Endothelial cell of umbilical vein (primary cell): ENCODE results near the gene TRPC4AP. TPM values are rescaled to one million over a fixed set of nuclear protein-coding genes. Genes with fewer than 3 reads are reported as not detected.

Experiments
- BruUV-seq: library from RNA; stranded (reverse); fragments of 400-500 nt; replicated peaks from 2 replicates; lab custom pipeline; 2021; lab: Mats Ljungman, UMichigan
- CTCF ChIA-PET: fragments of 300-600, 350-600 bp; sonication (Branson Sonifier 250); formaldehyde crosslinking; loops from one replicate; lab custom pipeline; 2021; ENCODE audit warnings: antibody characterized with exemption, inconsistent platforms; lab: Charles Lee
- POLR2A ChIA-PET: fragments of 300-600, 350-600 bp; sonication (Branson Sonifier 250); formaldehyde crosslinking; loops from one replicate; lab custom pipeline; 2021; ENCODE audit warnings: antibody characterized with exemption, inconsistent platforms; lab: Charles Lee
- DNase-seq: peaks from one replicate; pipeline ENCODE4 v3.0.0-alpha.2; 2011; ENCODE audit warnings: low read depth, low spot score
- FAIRE-seq: peaks from 2 replicates; lab custom pipeline; 2011; peaks lifted over from hg19 to GRCh38; lab: Jason Lieb, UNC
- H2AFZ ChIP-seq: 2 replicates; pipeline ENCODE4 v1.6.0; 2012; ENCODE audit warnings: low read depth, low read length, control low read depth, inconsistent platforms
- H3K27ac ChIP-seq: 2 replicates; pipeline ENCODE4 v1.5.1; 2011; ENCODE audit warnings: low read depth, mild to moderate bottlenecking, control low read depth, low read length, moderate library complexity; ENCODE audit not compliant: insufficient read depth
- H3K27me3 ChIP-seq, 2 experiments: 2 replicates each; pipeline versions ENCODE4 v1.6.0 to v1.6.1; 2011; ENCODE audit warnings: low read length in 2 of 2, mixed read lengths in 1 of 2; ENCODE audit not compliant: control insufficient read depth in 2 of 2, insufficient read depth in 2 of 2
- H3K36me3 ChIP-seq, 2 experiments: 2 replicates in 1 of 2; 3 replicates in 1 of 2; pipeline ENCODE4 v1.5.1; 2011; ENCODE audit warnings: low read length in 2 of 2, mild to moderate bottlenecking in 1 of 2, moderate library complexity in 1 of 2; ENCODE audit not compliant: control insufficient read depth in 2 of 2, insufficient read depth in 2 of 2; ENCODE audit errors: extremely low read depth in 1 of 2
- H3K4me1 ChIP-seq: 3 replicates; pipeline ENCODE4 v1.5.1; 2011; ENCODE audit warnings: mild to moderate bottlenecking, low read length; ENCODE audit not compliant: control insufficient read depth, insufficient read depth; ENCODE audit errors: extremely low read depth
- H3K4me2 ChIP-seq: 2 replicates; pipeline ENCODE4 v1.6.1; 2011; ENCODE audit warnings: low read length, control low read depth, mixed read lengths; ENCODE audit not compliant: insufficient read depth
- H3K4me3 ChIP-seq, 3 experiments: fragments of 200-600 bp in 1 of 3; sonication (generic), shearing (Covaris generic) in 1 of 3; replicated peaks in 1 of 3; 2 replicates each; pipeline ENCODE4 v1.5.1; 2011 to 2016; ENCODE audit warnings: control low read depth in 3 of 3, low read length in 3 of 3, mild to moderate bottlenecking in 2 of 3, inconsistent platforms in 1 of 3, low read depth in 1 of 3, moderate library complexity in 1 of 3; ENCODE audit not compliant: insufficient read depth in 1 of 3
- H3K79me2 ChIP-seq: 2 replicates; pipeline ENCODE4 v1.6.0; 2012; ENCODE audit warnings: low read length, inconsistent platforms; ENCODE audit not compliant: control insufficient read depth, insufficient read depth
- H3K9ac ChIP-seq: replicated peaks from 2 replicates; pipeline ENCODE3; 2011; ENCODE audit warnings: low read length, control low read depth; ENCODE audit not compliant: insufficient read depth; ENCODE audit errors: extremely low read depth
- H3K9me1 ChIP-seq: replicated peaks from 3 replicates; pipeline ENCODE4 v1.6.0; 2011; ENCODE audit warnings: mild to moderate bottlenecking, low read length; ENCODE audit not compliant: control insufficient read depth, insufficient read depth; ENCODE audit errors: extremely low read depth
- H3K9me3 ChIP-seq: replicated peaks from 2 replicates; pipeline ENCODE4 v1.5.1; 2012; ENCODE audit warnings: low read length, inconsistent platforms; ENCODE audit not compliant: control insufficient read depth, insufficient read depth
- H4K20me1 ChIP-seq: replicated peaks from 2 replicates; pipeline ENCODE3; 2011; ENCODE audit warnings: mild to moderate bottlenecking, low read length; ENCODE audit not compliant: control insufficient read depth, insufficient read depth; ENCODE audit errors: extremely low read depth
- EZH2 ChIP-seq: IDR thresholded peaks from 2 replicates; pipeline ENCODE4 v1.6.1; 2012; ENCODE audit warnings: borderline replicate concordance, low read depth, mild to moderate bottlenecking, moderate library complexity, low read length, inconsistent platforms; ENCODE audit not compliant: severe bottlenecking
- FOS ChIP-seq: IDR thresholded peaks from 2 replicates; pipeline ENCODE4 v1.6.1; 2011; ENCODE audit warnings: mild to moderate bottlenecking, low read length, moderate library complexity, borderline replicate concordance; ENCODE audit not compliant: insufficient read depth
- GATA2 ChIP-seq: IDR thresholded peaks from 2 replicates; pipeline ENCODE4 v1.7.0; 2011; ENCODE audit warnings: low read depth, mild to moderate bottlenecking, moderate library complexity, mixed read lengths, low read length; ENCODE audit not compliant: insufficient read length, insufficient read depth
- JUN ChIP-seq: IDR thresholded peaks from 2 replicates; pipeline ENCODE4 v1.6.1; 2011; ENCODE audit warnings: borderline replicate concordance, low read depth; ENCODE audit not compliant: insufficient read length, insufficient read depth
- MYC ChIP-seq: IDR thresholded peaks from one replicate; pipeline ENCODE4 v1.6.1; 2011; ENCODE audit warnings: mild to moderate bottlenecking, low read depth, low read length
- POLR2A ChIP-seq: IDR thresholded peaks from 2 replicates; pipeline ENCODE4 v1.6.1; 2012; ENCODE audit warnings: low read depth, mild to moderate bottlenecking, control low read depth, low read length
- POLR2AphosphoS5 ChIP-seq: IDR thresholded peaks from 2 replicates; pipeline ENCODE4 v1.6.1; 2012; ENCODE audit warnings: low read depth, mild to moderate bottlenecking, control low read depth, low read length, moderate library complexity; ENCODE audit not compliant: insufficient read depth
- dilution Hi-C: fragments of 300-500 bp; cut with MboI; formaldehyde crosslinking; loops from one replicate; pipeline ENCODE4 v1.15.0; 2019; ENCODE audit warnings: low sequenced_read_pairs; ENCODE audit not compliant: extremely low pct_ligation_motif_present
- intact Hi-C: fragments of 100-400 bp; cut with micrococcal nuclease; formaldehyde crosslinking; loops from one replicate; pipeline ENCODE4 v1.10.0; 2022
- polyA plus RNA-seq, 4 experiments: library from polyadenylated mRNA; depleted of rRNA in 3 of 4; stranded (reverse) in 3 of 4; unstranded in 1 of 4; fragments of >200 nt; gene quantifications; 2 replicates each; pipeline versions ENCODE4 v1.2.1 to v1.2.3, GENCODE V29; 2011 to 2012; ENCODE audit warnings: missing spikeins in 1 of 4
- total RNA-seq: library from RNA; stranded (reverse); gene quantifications from 2 replicates; pipeline ENCODE4 v1.2.3, GENCODE V29; 2021
- TF ChIP-seq, protein P1 (sequence below): IDR thresholded peaks from 2 replicates; pipeline ENCODE4 v1.6.1; 2011; ENCODE audit not compliant: insufficient read depth, insufficient read length
- TF ChIP-seq, protein P2 (sequence below), 2 donors: IDR thresholded peaks; 1 replicate in 1 of 2; 2 replicates in 1 of 2; pipeline ENCODE4 v1.5.1; 2011; ENCODE audit warnings: low read length in 2 of 2, mild to moderate bottlenecking in 2 of 2, moderate library complexity in 2 of 2, control low read depth in 1 of 2, inconsistent platforms in 1 of 2, low read depth in 1 of 2; ENCODE audit not compliant: insufficient read depth in 1 of 2; ENCODE audit errors: extremely low read depth in 1 of 2

Gene TRPC4AP
- total and polyA plus RNA-seq, 2 donors (not counting 3 experiments of a cell fraction or from before 2014, with no cell fraction given), result 89.0 to 103 TPM

DNA sequence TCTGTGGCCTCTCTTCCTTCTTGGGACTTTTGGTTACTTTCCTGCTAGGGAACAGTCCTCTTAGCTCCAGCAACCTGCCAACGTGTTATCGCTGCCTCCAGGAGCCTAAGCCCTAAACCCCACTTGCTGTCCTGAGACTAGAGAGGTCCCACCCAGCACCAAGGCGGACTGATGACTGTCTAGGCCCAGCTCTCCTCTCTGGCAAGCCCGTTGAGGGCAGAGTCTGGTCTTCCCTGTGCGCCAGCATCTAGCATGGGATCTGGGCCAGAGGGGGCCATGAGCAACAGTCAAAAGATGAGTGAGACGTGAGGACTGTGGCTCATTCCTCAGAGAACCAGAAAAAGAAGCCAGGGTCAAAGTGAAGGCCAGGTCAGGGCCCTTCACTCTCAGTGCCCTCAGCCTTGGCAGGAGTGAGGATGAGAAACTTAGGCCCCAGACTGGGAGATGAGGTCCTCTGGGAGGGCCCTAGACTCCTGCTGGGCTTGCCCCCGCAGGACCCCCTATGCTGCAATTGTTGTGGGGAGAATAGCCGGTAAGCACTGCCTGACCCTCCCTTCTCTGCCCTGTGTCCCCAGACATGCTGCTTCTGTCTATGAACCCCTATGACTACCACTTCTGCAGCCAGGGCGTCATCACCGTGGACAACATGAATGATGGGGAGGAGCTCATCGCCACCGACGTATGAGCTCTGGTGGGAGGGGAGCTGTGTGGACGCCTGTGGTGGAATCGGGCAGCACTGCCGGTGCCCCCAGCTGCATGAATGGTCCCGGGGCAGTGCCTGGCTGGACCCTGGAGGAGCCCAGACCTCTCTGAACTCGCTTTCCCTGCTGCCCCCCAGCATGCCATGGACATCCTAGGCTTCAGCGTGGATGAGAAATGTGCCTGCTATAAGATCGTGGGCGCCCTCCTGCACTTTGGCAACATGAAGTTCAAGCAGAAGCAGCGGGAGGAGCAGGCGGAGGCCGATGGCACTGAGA, 106.0 kb downstream of the TRPC4AP start:
- Histone ChIP-seq H3K27me3 (peaks cover 5% of the 10 kb centered on the region in 2 experiments), H3K4me2 (no peak overlapping the region), H3K9me3 (no peaks in the 10 kb centered on the region), H3K9ac (no peak overlapping the region), H3K36me3 (no peaks in the 10 kb centered on the region), H3K9me1 (no peaks in the 10 kb centered on the region), H3K79me2 (no peaks in the 10 kb centered on the region), H2AFZ (no peak overlapping the region), H3K4me1 (no peaks in the 10 kb centered on the region), H4K20me1 (no peaks in the 10 kb centered on the region), H3K27ac (no peak overlapping the region), H3K4me3 (no peak overlapping the region)
- dilution Hi-C loops, result no loop called here
- ChIA-PET CTCF (interaction anchor here (5.7 kb wide), 1 partner anchor 112 kb away, joined by 71 read pairs; the partner anchor contains the start of genes ACSS2 and GGT7), POLR2A (no interaction called here)
- BruUV-seq, result no TSS peak
- TF ChIP-seq POLR2AphosphoS5, result no peak
- no peak for TF ChIP-seq FOS
- no peak for TF ChIP-seq MYC
- TF ChIP-seq, protein P1, sequence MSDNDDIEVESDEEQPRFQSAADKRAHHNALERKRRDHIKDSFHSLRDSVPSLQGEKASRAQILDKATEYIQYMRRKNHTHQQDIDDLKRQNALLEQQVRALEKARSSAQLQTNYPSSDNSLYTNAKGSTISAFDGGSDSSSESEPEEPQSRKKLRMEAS, result no peak
- TF ChIP-seq GATA2, result no peak
- TF ChIP-seq POLR2A, result no peak
- TF ChIP-seq, protein P2, sequence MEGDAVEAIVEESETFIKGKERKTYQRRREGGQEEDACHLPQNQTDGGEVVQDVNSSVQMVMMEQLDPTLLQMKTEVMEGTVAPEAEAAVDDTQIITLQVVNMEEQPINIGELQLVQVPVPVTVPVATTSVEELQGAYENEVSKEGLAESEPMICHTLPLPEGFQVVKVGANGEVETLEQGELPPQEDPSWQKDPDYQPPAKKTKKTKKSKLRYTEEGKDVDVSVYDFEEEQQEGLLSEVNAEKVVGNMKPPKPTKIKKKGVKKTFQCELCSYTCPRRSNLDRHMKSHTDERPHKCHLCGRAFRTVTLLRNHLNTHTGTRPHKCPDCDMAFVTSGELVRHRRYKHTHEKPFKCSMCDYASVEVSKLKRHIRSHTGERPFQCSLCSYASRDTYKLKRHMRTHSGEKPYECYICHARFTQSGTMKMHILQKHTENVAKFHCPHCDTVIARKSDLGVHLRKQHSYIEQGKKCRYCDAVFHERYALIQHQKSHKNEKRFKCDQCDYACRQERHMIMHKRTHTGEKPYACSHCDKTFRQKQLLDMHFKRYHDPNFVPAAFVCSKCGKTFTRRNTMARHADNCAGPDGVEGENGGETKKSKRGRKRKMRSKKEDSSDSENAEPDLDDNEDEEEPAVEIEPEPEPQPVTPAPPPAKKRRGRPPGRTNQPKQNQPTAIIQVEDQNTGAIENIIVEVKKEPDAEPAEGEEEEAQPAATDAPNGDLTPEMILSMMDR (IDR thresholded peaks at IDR 0.05; ENCODE audit: extremely low read depth in 1 of 2, insufficient read depth in 1 of 2, low read depth in 1 of 2, low read length in 2 of 2), result no peak
- TF ChIP-seq JUN, result no peak
- no peak for TF ChIP-seq EZH2
- FAIRE-seq (no peak), DNase-seq (no peak)
- intact Hi-C loops, result no loop called here
